GM12878 (cell line): ENCODE measurements around the gene CLDN7. TPM values are rescaled to one million over a fixed set of nuclear protein-coding genes. Genes with fewer than 3 reads are reported as not detected.

Source experiments
- ATF3 ChIP-seq: IDR thresholded peaks from 2 replicates; pipeline ENCODE4 v1.6.1; 2011; ENCODE audit warnings: low read depth, mild to moderate bottlenecking, low read length, moderate library complexity, borderline replicate concordance; ENCODE audit errors: extremely low read depth
- CBX3 ChIP-seq: fragments of 200-600 bp; sonication (generic); IDR thresholded peaks from 2 replicates; pipeline ENCODE4 v1.6.1; 2016; ENCODE audit warnings: low read depth, borderline replicate concordance
- CTCF ChIP-seq, 3 experiments: IDR thresholded peaks in 2 of 3; conservative IDR thresholded peaks in 1 of 3; 2 replicates each; pipeline ENCODE4 v1.5.1; 2011; ENCODE audit warnings: low read depth in 3 of 3, low read length in 3 of 3, mild to moderate bottlenecking in 3 of 3, control low read depth in 2 of 3, moderate library complexity in 2 of 3, inconsistent platforms in 1 of 3, mixed read lengths in 1 of 3; ENCODE audit not compliant: control insufficient read depth in 2 of 3, insufficient read depth in 1 of 3; ENCODE audit errors: extremely low read depth in 1 of 3
- NFXL1 ChIP-seq: fragments of 450-650 bp; IDR thresholded peaks from 2 replicates; pipeline ENCODE4 v1.6.1; 2017; ENCODE audit warnings: antibody characterized with exemption, mild to moderate bottlenecking, borderline replicate concordance
- SUPT20H ChIP-seq: IDR thresholded peaks from 2 replicates; pipeline ENCODE4 v1.6.1; 2011; ENCODE audit warnings: low read depth, mild to moderate bottlenecking, low read length, moderate library complexity, borderline replicate concordance; ENCODE audit not compliant: control insufficient read depth
- TARDBP ChIP-seq: IDR thresholded peaks from 2 replicates; pipeline ENCODE4 v1.6.1; 2016; ENCODE audit warnings: borderline replicate concordance
- WRNIP1 ChIP-seq: IDR thresholded peaks from 2 replicates; pipeline ENCODE4 v1.6.1; 2011; ENCODE audit warnings: low read depth, low read length, improper control_type of control experiment, borderline replicate concordance
- ZBTB11 ChIP-seq: fragments of 450-650 bp; formaldehyde crosslinking; IDR thresholded peaks from 2 replicates; pipeline ENCODE4 v1.5.0; 2022; ENCODE audit warnings: mild to moderate bottlenecking, missing genetic modification characterization
- polyA plus RNA-seq, 11 experiments: library from polyadenylated mRNA; depleted of rRNA in 4 of 11; unstranded in 6 of 11; stranded (reverse) in 5 of 11; fragments of >200 nt; fragmentation: Nextera tagmentation in 4 of 11; fragmentation: Illumina TruSeq in 1 of 11; extraction: Ambion mirVana in 4 of 11; extraction: Trizol in 1 of 11; gene quantifications; 1 replicate in 1 of 11; 2 replicates in 10 of 11; pipeline versions ENCODE4 v1.2.1 to v1.2.3, GENCODE V29; 2011 to 2016; ENCODE audit warnings: inconsistent platforms in 2 of 11, missing spikeins in 2 of 11, low read depth in 1 of 11
- total RNA-seq, 4 experiments: library from RNA; depleted of rRNA in 3 of 4; stranded (reverse); fragments of >200 nt in 3 of 4; fragmentation: Illumina TruSeq in 1 of 4; extraction: Trizol in 1 of 4; gene quantifications; 2 replicates each; pipeline versions ENCODE4 v1.2.1 to v1.2.3, GENCODE V29; 2013 to 2021

The CLDN7 gene
- total and polyA plus RNA-seq, 10 of the 15 experiments (the other 5 are each of a cell fraction or from before 2014, with no cell fraction given): 0.19 to 1.3 (median 0.36) TPM; not detected in 5

GRCh38 chr17:7218166-7218565 lies 44.1 kb downstream of the CLDN7 start (continued):
- TF ChIP-seq WRNIP1: no peak
- TF ChIP-seq ATF3: no peak
- TF ChIP-seq TARDBP: no peak
- TF ChIP-seq CBX3: no peak
- TF ChIP-seq NFXL1: no peak
- no peak for TF ChIP-seq CTCF (IDR thresholded peaks at IDR 0.05 in 2 of 3, conservative IDR thresholded peaks at IDR 0.05 in 1 of 3; ENCODE audit: control insufficient read depth in 2 of 3, extremely low read depth in 1 of 3, insufficient read depth in 1 of 3, low read depth in 3 of 3, low read length in 3 of 3)
- TF ChIP-seq SUPT20H: no peak
- TF ChIP-seq ZBTB11: no peak
